H1 (cell line): ENCODE results near the gene MYLK.

Source experiments
- BACH1 ChIP-seq: IDR thresholded peaks from 2 replicates; pipeline ENCODE4 v1.6.1; 2012; ENCODE audit warnings: low read length, improper control_type of control experiment
- CTCF ChIP-seq, 3 experiments: IDR thresholded peaks; 1 replicate in 2 of 3; 2 replicates in 1 of 3; pipeline versions ENCODE4 v1.5.1 to v1.6.1; 2011; ENCODE audit warnings: low read length in 3 of 3, mild to moderate bottlenecking in 3 of 3, inconsistent platforms in 2 of 3, low read depth in 1 of 3, moderate library complexity in 1 of 3; ENCODE audit not compliant: insufficient read depth in 1 of 3; ENCODE audit errors: control extremely low read depth in 1 of 3
- NRF1 ChIP-seq: IDR thresholded peaks from 2 replicates; pipeline ENCODE4 v1.6.1; 2011; ENCODE audit warnings: mild to moderate bottlenecking, low read depth, low read length, improper control_type of control experiment
- RXRA ChIP-seq: IDR thresholded peaks from 2 replicates; pipeline ENCODE4 v1.6.1; 2011; ENCODE audit warnings: low read depth, mild to moderate bottlenecking, low read length, moderate library complexity; ENCODE audit not compliant: insufficient read depth

- TF ChIP-seq NRF1 (no peak), CTCF (IDR thresholded peaks at IDR 0.05; ENCODE audit: control extremely low read depth in 1 of 3, insufficient read depth in 1 of 3, low read depth in 1 of 3, low read length in 3 of 3) (no peak), RXRA (no peak), BACH1 (no peak)
Measured at GRCh38 chr3:123605789-123606234, 278.3 kb downstream of the MYLK start.
